AG04449 (cell line): ENCODE results near the gene MTFP1.

Experiments
- CTCF ChIA-PET: fragments of 350-600 bp; formaldehyde crosslinking; extraction: SDS; loops from one replicate; lab custom pipeline; 2021; ENCODE audit warnings: antibody characterized with exemption; lab: Yijun Ruan, JAX
- POLR2A ChIA-PET: fragments of 400-600, 350-600 bp; formaldehyde crosslinking; extraction: SDS; loops from one replicate; lab custom pipeline; 2020; ENCODE audit warnings: antibody characterized with exemption, inconsistent platforms; lab: Yijun Ruan, JAX
- DNase-seq: peaks from one replicate; pipeline ENCODE4 v3.0.0-alpha.2; 2010; ENCODE audit warnings: low read depth, low spot score
- H3K4me3 ChIP-seq: 2 replicates; pipeline ENCODE4 v1.5.1; 2011; ENCODE audit warnings: low read depth, mild to moderate bottlenecking, control low read depth, low read length
- TF ChIP-seq, protein P1 (sequence below): IDR thresholded peaks from one replicate; pipeline ENCODE4 v1.5.1; 2011; ENCODE audit warnings: mild to moderate bottlenecking, moderate library complexity, low read length, control low read depth, inconsistent platforms; ENCODE audit not compliant: insufficient read depth; ENCODE audit errors: missing control alignments

MTFP1 gene

DNA sequence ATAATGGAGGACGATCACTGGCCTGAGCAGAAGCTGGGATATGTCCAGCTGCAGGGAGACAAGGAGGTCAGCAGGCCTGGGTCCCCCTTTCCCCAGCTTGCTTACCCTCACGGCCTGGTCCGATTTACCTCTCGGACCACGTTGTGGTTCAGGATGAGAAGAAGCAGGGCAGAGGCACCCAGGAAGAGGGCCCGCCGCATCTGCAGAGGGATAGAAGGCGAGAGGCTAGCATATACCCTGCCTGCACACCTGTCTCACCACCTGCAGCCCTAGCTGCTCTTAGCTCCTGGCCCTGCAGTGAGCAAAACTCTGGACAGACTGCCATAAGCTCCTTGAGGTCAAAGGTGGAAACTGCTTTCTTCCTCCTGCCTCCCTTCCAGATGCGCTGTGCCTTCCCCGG, 39.6 kb upstream of the MTFP1 start:
- DNase-seq, result no peak
- ChIA-PET CTCF (interaction anchor here (0.6 to 17.2 kb wide), 10 partner anchors 10 to 277 kb away, joined by 3 to 235 read pairs (median 17); partner anchors contain the start of genes CASTOR1 and MTFP1), POLR2A (interaction anchor here (0.8 kb wide), 1 partner anchor 84 kb away, joined by 3 read pairs; no protein-coding TSS in a partner anchor)
- H3K4me3 ChIP-seq, result peak overlapping the region; percentile 73; the same call in 1 of the 2 replicates
- TF ChIP-seq, protein P1, sequence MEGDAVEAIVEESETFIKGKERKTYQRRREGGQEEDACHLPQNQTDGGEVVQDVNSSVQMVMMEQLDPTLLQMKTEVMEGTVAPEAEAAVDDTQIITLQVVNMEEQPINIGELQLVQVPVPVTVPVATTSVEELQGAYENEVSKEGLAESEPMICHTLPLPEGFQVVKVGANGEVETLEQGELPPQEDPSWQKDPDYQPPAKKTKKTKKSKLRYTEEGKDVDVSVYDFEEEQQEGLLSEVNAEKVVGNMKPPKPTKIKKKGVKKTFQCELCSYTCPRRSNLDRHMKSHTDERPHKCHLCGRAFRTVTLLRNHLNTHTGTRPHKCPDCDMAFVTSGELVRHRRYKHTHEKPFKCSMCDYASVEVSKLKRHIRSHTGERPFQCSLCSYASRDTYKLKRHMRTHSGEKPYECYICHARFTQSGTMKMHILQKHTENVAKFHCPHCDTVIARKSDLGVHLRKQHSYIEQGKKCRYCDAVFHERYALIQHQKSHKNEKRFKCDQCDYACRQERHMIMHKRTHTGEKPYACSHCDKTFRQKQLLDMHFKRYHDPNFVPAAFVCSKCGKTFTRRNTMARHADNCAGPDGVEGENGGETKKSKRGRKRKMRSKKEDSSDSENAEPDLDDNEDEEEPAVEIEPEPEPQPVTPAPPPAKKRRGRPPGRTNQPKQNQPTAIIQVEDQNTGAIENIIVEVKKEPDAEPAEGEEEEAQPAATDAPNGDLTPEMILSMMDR, result no peak

DNA sequence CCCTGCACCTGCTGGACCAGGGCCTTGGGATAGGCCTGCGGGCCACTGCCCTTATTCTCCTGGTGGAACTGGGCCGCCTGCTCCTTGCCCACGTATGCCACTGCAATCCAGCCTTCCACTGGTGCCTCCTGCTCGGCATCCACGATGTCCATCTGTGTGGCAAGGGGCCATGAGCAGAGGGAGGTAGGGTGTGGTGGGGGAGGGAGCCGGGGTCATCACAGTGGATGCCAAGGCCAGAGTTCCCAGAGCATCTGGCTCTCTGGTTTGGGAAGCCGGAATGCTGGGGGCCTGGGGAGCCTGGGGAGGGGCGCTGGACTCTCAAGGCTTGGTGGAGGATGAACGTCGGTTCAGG, 39.0 kb upstream of the MTFP1 start:
- ChIA-PET POLR2A (no interaction called here), CTCF (interaction anchor here (0.9 to 17.2 kb wide), 16 partner anchors 9 to 278 kb away, joined by 3 to 235 read pairs (median 11); partner anchors contain the start of genes CASTOR1 and MTFP1)
- TF ChIP-seq, protein P1, result no peak
- peak overlapping the region; percentile 73 for H3K4me3 ChIP-seq
- no peak for DNase-seq

DNA sequence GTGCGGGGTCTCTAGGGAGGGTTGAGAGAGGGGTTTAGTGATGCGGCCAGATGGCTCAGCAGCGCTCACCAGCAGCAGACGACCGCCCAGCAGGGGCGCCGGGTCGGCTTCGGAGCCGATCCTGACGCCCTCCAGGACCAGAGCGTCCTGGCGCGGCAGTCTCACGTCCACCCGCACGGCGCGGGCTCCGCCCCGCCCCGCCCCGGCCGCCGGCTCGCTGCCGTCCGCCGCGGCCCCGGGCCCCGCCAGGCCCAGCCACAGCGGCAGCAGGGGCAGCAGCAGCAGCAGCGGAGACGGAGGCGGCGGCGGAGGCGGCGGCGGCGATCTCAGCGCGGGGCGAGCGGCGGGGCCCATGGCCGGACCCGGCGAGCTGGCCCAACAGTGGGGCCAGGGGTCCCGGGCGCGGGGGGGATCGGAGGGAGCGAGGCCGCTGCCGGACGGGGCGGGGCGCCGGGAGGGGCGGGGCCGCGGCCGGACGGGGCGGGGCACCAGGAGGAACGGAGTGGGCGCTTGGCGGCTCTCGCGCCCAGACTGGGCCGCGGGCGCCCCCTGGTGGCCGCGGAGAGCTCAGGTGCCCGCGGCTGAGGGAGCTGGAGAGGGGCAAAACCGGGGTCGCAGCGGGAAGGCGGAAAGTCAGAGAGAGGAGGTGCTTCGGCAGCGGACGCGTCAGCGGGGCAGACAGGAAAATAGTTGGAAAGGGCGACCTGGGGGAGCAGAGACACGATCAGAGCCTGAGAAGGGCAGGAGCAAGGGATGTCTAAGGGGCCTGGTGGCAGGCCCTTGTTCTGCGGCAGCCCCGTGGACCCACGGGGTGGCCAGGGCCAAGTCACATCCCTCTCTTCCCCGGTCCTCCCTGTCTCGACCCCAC, 38.4 kb upstream of the MTFP1 start, which contains the start of gene RNF215:
TSS of gene RNF215 (minus strand) at position 452 of the 868 bp plus-strand sequence. CDS start at position 354, 98 bp downstream.
- ChIA-PET CTCF (interaction anchor here (0.6 to 17.2 kb wide), 39 partner anchors 8 to 285 kb away, joined by 3 to 235 read pairs (median 4); partner anchors contain the start of genes CASTOR1, CCDC157, MTFP1 and SEC14L2), POLR2A (interaction anchor here (0.6 to 1.0 kb wide), 2 partner anchors 36 to 98 kb away, joined by 4 to 6 read pairs; partner anchors contain the start of gene CASTOR1)
- TF ChIP-seq, protein P1, result peak; percentile 91
- no peak for DNase-seq
- peak within 1 kb of the TSS; percentile 73 for H3K4me3 ChIP-seq

DNA sequence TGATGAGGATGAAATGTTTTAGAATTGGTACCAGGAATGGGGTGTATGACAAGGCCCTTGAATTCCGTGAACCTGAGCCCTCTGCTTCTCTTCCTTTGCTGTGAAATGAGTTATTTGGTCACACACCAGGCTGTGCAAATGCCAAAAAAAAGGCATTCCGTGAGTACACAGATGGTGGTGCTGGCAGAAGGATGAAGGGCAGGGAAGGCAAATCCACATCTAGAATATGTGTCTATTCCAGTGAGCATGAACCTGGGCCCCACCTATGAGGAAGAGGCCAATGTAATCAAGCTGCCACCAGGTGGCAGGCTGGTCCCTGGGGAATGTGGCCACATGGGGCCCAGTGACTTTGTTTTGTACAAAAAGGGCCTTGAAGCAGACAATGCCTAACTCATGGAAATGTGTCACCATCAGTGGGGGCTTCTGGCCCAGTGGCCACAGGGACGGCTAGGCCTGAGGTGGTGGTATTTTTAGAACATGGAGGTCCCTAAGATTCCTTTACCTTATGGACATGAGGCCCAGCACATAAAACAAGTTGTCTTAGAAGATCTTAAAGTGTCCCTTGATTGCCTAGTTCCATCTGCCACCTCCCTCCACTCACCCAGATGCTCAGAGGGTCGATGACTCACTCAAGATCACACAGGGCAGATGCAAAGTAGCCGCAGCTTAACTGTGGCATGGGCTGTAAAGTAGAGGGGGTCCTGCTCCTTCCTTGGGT, 34.4 kb upstream of the MTFP1 start:
- H3K4me3 ChIP-seq, result no peak overlapping the region
- CTCF ChIA-PET, result interaction anchor here (0.6 to 17.2 kb wide), 21 partner anchors 8 to 367 kb away, joined by 3 to 235 read pairs (median 9); partner anchors contain the start of genes CASTOR1, CCDC157, MTFP1 and SF3A1
- TF ChIP-seq, protein P1, result peak; percentile 70
- POLR2A ChIA-PET, result interaction anchor here (0.9 to 1.1 kb wide), 2 partner anchors 33 to 34 kb away, joined by 3 to 4 read pairs; no protein-coding TSS in a partner anchor
- no peak for DNase-seq

DNA sequence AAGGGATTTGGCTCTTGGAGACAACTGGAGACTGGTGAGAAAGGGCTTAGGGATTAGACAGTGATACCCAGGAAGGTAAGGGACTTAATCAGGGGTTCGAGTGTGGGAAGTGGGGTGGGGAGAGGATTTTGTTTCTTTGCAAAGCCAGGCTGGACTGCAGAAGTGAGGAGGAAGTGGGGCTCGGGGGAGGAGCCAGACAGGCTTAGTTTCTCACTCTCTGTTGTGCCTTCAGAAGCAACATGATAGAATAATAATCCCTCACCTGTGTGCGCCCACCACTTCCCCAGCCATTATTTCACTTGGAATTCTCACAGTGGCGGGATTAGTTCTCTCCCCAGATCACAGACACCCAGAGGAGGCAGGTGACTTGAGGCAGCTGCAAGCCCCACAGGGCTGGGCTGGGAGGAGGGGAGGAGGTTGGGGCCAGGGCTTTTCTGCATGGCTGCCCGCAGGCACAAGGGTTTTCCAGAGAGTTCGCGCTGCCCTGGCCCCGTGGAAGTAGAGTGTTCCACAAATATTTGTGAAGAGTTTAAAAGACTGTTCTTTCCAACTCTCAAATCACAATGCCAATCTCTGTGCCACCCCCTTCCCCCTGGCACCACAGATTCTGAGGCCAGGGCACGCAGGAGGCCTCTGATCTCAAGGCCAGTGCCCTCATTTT, 32.8 kb upstream of the MTFP1 start:
- no peak overlapping the region for H3K4me3 ChIP-seq
- POLR2A ChIA-PET, result no interaction called here

More for the DNA sequence above, 32.8 kb upstream of the MTFP1 start:
- no peak for DNase-seq
- TF ChIP-seq, protein P1, result no peak
- CTCF ChIA-PET, result interaction anchor here (1.0 to 17.2 kb wide), 8 partner anchors 12 to 362 kb away, joined by 3 to 235 read pairs (median 40); partner anchors contain the start of genes CASTOR1 and MTFP1
